ENCODE measurements around the gene SESN1. TPM values are rescaled to one million over a fixed set of nuclear protein-coding genes. Genes with fewer than 3 reads are reported as not detected.

SESN1 gene
- total RNA-seq, 1 experiment from 2014 or later, result 17.5 TPM

- no peaks in the 10 kb centered on the region for H3K36me3 Mint-ChIP-seq (ENCODE audit: insufficient read depth in 1 of 3, low read depth in 3 of 3)
- Histone ChIP-seq H3K79me2 (ENCODE audit: insufficient read depth, low read length) (no peaks in the 10 kb centered on the region), H2AK5ac (ENCODE audit: insufficient read length, low read length) (no peak overlapping the region), H3K23ac (ENCODE audit: insufficient read length, low read depth, low read length) (no peak overlapping the region), H3K4me1 (ENCODE audit: insufficient read depth, low read length) (no peaks in the 10 kb centered on the region), H3K23me2 (ENCODE audit: insufficient read length, low read depth, low read length, poor library complexity, severe bottlenecking) (no peaks in the 10 kb centered on the region), H2AFZ (ENCODE audit: low read length) (no peak overlapping the region), H3K9me3 (ENCODE audit: control insufficient read depth, low read depth, low read length) (no peaks in the 10 kb centered on the region), H2BK120ac (ENCODE audit: low read depth, low read length, poor library complexity, severe bottlenecking) (no peak overlapping the region), H3T11ph (ENCODE audit: low read length) (no peak overlapping the region), H3K18ac (ENCODE audit: insufficient read length, low read depth, low read length) (no peak overlapping the region), H3K4ac (ENCODE audit: low read depth, low read length) (no peak overlapping the region), H4K20me1 (ENCODE audit: control insufficient read depth, insufficient read depth, insufficient read length) (no peaks in the 10 kb centered on the region), H3K27me3 (ENCODE audit: insufficient read depth, low read length) (no peaks in the 10 kb centered on the region), H3K14ac (ENCODE audit: insufficient read depth, low read length) (no peak overlapping the region), H2BK5ac (ENCODE audit: insufficient read length, low read length) (no peak overlapping the region), H3K4me2 (ENCODE audit: insufficient read depth, insufficient read length, low read length) (no peak overlapping the region), H4K8ac (replicated peaks; ENCODE audit: insufficient read length, low read depth, low read length) (no peak overlapping the region), H2BK12ac (ENCODE audit: insufficient read length, low read depth, low read length) (no peak overlapping the region), H2BK15ac (ENCODE audit: low read depth, low read length) (no peak overlapping the region), H2BK20ac (ENCODE audit: low read depth, low read length, poor library complexity, severe bottlenecking) (no peak overlapping the region), H3K56ac (ENCODE audit: insufficient read length, low read depth, low read length) (no peak overlapping the region), H3K9ac (ENCODE audit: extremely low read depth, insufficient read length, low read length) (no peak overlapping the region), H4K5ac (ENCODE audit: insufficient read length, low read depth, low read length) (no peak overlapping the region), H3K27ac (ENCODE audit: insufficient read length, low read depth, low read length) (no peak overlapping the region), H4K91ac (ENCODE audit: insufficient read length, low read depth, low read length) (no peak overlapping the region), H3K79me1 (ENCODE audit: insufficient read depth, low read depth, low read length, poor library complexity, severe bottlenecking) (no peaks in the 10 kb centered on the region)
- no CpG with 5 or more reads among the region's 4 CpGs for WGBS (ENCODE audit: extremely low coverage, insufficient read length, low lambda C conversion rate)
- no peak overlapping the region for H3K4me3 Mint-ChIP-seq
- no peak for TF ChIP-seq CTCF (conservative IDR thresholded peaks at IDR 0.05)
- no peak for DNase-seq
- no peaks in the 10 kb centered on the region; a peak in 1 of 4 replicates for H3K4me1 Mint-ChIP-seq
- H3K9me3 Mint-ChIP-seq, result no peaks in the 10 kb centered on the region
- no peak overlapping the region; a peak in 2 of 7 replicates for H3K27ac Mint-ChIP-seq
- no peaks in the 10 kb centered on the region for H3K27me3 Mint-ChIP-seq (ENCODE audit: low read depth)
Measured at GRCh38 chr6:108957221-108957620, 137.4 kb downstream of the SESN1 start.

Measured in H9 (cell line).